ENCODE measurements around the gene EPS15.

DNA sequence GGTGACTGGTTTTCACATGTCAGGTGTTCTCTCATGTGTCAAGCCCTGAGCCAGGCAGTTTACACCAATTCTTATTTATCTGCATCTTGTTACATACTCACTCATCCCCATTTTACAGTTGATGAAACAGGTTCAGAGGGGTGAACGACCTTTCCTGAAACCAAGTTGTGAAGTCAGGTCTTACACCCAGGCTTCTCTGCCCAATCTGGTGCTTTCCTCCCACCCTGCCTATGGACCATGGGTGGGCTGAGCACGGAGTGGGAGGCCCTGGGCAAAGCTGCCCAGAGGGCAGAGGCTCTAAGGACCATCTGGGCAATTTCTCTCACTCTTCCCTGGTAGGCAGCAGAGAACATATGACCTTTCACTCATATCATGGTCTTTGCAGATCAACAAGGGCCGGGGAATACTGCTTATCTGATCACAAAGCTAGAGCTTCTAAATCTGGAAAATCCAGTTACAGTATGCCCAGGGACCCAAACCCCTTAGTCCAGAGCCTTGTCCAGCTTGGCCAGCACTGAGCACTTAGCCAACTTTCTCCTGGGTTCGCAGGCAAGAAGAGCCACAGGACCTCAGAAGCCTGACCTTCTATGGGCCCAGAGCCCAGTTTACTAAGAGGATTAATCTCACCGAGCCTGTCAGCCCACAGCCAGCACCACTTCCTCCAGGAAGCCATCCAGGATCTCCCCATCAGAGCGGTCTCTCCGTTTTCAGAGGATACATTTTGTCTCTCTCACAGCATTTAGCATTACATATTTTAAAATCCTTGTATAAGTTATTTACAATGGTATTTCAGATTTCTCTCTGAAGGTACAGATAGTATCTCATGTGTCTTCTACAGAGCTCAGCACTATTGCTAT lies 172.8 kb downstream of the EPS15 start:
- TF ChIP-seq, protein P1, sequence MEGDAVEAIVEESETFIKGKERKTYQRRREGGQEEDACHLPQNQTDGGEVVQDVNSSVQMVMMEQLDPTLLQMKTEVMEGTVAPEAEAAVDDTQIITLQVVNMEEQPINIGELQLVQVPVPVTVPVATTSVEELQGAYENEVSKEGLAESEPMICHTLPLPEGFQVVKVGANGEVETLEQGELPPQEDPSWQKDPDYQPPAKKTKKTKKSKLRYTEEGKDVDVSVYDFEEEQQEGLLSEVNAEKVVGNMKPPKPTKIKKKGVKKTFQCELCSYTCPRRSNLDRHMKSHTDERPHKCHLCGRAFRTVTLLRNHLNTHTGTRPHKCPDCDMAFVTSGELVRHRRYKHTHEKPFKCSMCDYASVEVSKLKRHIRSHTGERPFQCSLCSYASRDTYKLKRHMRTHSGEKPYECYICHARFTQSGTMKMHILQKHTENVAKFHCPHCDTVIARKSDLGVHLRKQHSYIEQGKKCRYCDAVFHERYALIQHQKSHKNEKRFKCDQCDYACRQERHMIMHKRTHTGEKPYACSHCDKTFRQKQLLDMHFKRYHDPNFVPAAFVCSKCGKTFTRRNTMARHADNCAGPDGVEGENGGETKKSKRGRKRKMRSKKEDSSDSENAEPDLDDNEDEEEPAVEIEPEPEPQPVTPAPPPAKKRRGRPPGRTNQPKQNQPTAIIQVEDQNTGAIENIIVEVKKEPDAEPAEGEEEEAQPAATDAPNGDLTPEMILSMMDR (conservative IDR thresholded peaks at IDR 0.05; ENCODE audit: low read depth, low read length): no peak
- TF ChIP-seq EZH2phosphoT487 (IDR thresholded peaks at IDR 0.05; ENCODE audit: borderline replicate concordance, low read length) (no peak), EZH2 (IDR thresholded peaks at IDR 0.05; ENCODE audit: low read length, unreplicated experiment) (no peak)
